ENCODE data around the gene SORBS2. TPM values are rescaled to one million over a fixed set of nuclear protein-coding genes. Genes with fewer than 3 reads are reported as not detected.

The SORBS2 gene
- total and polyA plus RNA-seq, 2 donors (not counting 3 experiments of a cell fraction or from before 2014, with no cell fraction given) = 69.8 to 82.5 TPM

GRCh38 chr4:185711726-185712125, 100.3 kb downstream of the SORBS2 start:
- dilution Hi-C loops (cut with MboI; ENCODE audit: extremely low pct_ligation_motif_present, low sequenced_read_pairs) = no loop called here
- FAIRE-seq = no peak
- CTCF ChIA-PET = interaction anchor here (0.6 to 1.8 kb wide), 5 partner anchors 17 to 326 kb away, joined by 3 to 5 read pairs (median 4); no protein-coding TSS in a partner anchor

DNA sequence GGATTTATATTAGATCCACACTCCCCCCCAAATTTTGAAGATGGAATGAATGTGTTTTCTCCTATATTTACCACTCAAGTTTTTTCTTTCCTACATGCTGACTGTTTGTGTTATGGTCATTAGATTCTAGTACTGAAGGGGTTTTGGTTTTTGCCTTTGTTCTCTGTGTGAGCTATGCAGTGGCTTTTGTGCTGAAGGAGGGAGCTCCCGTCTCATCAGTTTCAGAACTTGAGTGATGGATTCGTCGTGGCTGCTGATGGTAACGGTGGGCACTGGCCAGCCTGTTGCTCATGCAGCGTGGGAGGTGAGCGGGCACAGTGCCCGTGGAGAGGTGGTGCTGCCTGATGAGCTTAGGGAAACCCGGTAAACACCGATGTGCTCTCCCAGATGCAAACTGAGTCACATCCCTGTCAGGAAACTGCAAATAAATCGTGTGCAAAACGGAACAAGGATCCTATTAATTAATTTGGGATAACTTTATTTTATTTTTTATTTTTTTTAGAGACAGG, 101.5 kb downstream of the SORBS2 start:
- Histone ChIP-seq H3K9ac (replicated peaks; ENCODE audit: extremely low read depth, insufficient read depth, low read length) (no peak overlapping the region), H3K4me2 (ENCODE audit: insufficient read depth, low read length) (no peak overlapping the region), H3K27me3 (ENCODE audit: control insufficient read depth in 2 of 2, insufficient read depth in 2 of 2, low read length in 2 of 2) (no peaks in the 10 kb centered on the region), H4K20me1 (replicated peaks; ENCODE audit: control insufficient read depth, extremely low read depth, insufficient read depth, low read length) (no peaks in the 10 kb centered on the region), H2AFZ (ENCODE audit: low read depth, low read length) (no peak overlapping the region), H3K9me1 (replicated peaks; ENCODE audit: control insufficient read depth, extremely low read depth, insufficient read depth, low read length) (no peaks in the 10 kb centered on the region), H3K79me2 (ENCODE audit: control insufficient read depth, insufficient read depth, low read length) (no peaks in the 10 kb centered on the region), H3K9me3 (replicated peaks; ENCODE audit: control insufficient read depth, insufficient read depth, low read length) (no peaks in the 10 kb centered on the region), H3K27ac (ENCODE audit: insufficient read depth, low read depth, low read length) (peak overlapping the region; percentile 39), H3K4me1 (ENCODE audit: control insufficient read depth, extremely low read depth, insufficient read depth, low read length) (peaks cover 57% of the 10 kb centered on the region), H3K36me3 (ENCODE audit: control insufficient read depth in 2 of 2, extremely low read depth in 1 of 2, insufficient read depth in 2 of 2, low read length in 2 of 2) (no peaks in the 10 kb centered on the region), H3K4me3 (replicated peaks in 1 of 3; ENCODE audit: insufficient read depth in 1 of 3, low read depth in 1 of 3, low read length in 3 of 3) (no peak overlapping the region)
- no TSS peak for BruUV-seq (replicated peaks)
- FAIRE-seq (peak; percentile 37), DNase-seq (ENCODE audit: low read depth, low spot score) (no peak)
- dilution Hi-C loops (cut with MboI; ENCODE audit: extremely low pct_ligation_motif_present, low sequenced_read_pairs) (no loop called here), intact Hi-C loops (cut with micrococcal nuclease) (no loop called here)
- POLR2A ChIA-PET = no interaction called here
- TF ChIP-seq CTCF (IDR thresholded peaks at IDR 0.05; ENCODE audit: extremely low read depth in 1 of 2, insufficient read depth in 1 of 2, low read depth in 1 of 2, low read length in 2 of 2) (no peak), FOS (IDR thresholded peaks at IDR 0.05; ENCODE audit: borderline replicate concordance, insufficient read depth, low read length) (no peak), POLR2A (IDR thresholded peaks at IDR 0.05; ENCODE audit: low read depth, low read length) (no peak), EZH2 (IDR thresholded peaks at IDR 0.05; ENCODE audit: borderline replicate concordance, low read depth, low read length, severe bottlenecking) (no peak), GATA2 (IDR thresholded peaks at IDR 0.05; ENCODE audit: insufficient read depth, insufficient read length, low read depth, low read length) (no peak), JUN (IDR thresholded peaks at IDR 0.05; ENCODE audit: borderline replicate concordance, insufficient read depth, insufficient read length, low read depth) (no peak), MYC (IDR thresholded peaks at IDR 0.05; ENCODE audit: low read depth, low read length) (no peak), POLR2AphosphoS5 (IDR thresholded peaks at IDR 0.05; ENCODE audit: insufficient read depth, low read depth, low read length) (no peak)
- TF ChIP-seq, protein P1, sequence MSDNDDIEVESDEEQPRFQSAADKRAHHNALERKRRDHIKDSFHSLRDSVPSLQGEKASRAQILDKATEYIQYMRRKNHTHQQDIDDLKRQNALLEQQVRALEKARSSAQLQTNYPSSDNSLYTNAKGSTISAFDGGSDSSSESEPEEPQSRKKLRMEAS (IDR thresholded peaks at IDR 0.05; ENCODE audit: insufficient read depth, insufficient read length) = no peak
- CTCF ChIA-PET = interaction anchor here (1.0 to 1.1 kb wide), 5 partner anchors 8 to 328 kb away, joined by 3 to 5 read pairs (median 4); no protein-coding TSS in a partner anchor

More at GRCh38 chr4:185711726-185712125, 100.3 kb downstream of the SORBS2 start:
- Histone ChIP-seq H3K9ac (replicated peaks; ENCODE audit: extremely low read depth, insufficient read depth, low read length) (no peak overlapping the region), H3K27me3 (ENCODE audit: control insufficient read depth in 2 of 2, insufficient read depth in 2 of 2, low read length in 2 of 2) (no peaks in the 10 kb centered on the region), H2AFZ (ENCODE audit: low read depth, low read length) (no peak overlapping the region), H3K27ac (ENCODE audit: insufficient read depth, low read depth, low read length) (peak overlapping the region; percentile 46), H3K9me1 (replicated peaks; ENCODE audit: control insufficient read depth, extremely low read depth, insufficient read depth, low read length) (no peaks in the 10 kb centered on the region), H3K4me3 (replicated peaks in 1 of 3; ENCODE audit: insufficient read depth in 1 of 3, low read depth in 1 of 3, low read length in 3 of 3) (no peak overlapping the region), H4K20me1 (replicated peaks; ENCODE audit: control insufficient read depth, extremely low read depth, insufficient read depth, low read length) (no peaks in the 10 kb centered on the region), H3K9me3 (replicated peaks; ENCODE audit: control insufficient read depth, insufficient read depth, low read length) (no peaks in the 10 kb centered on the region), H3K79me2 (ENCODE audit: control insufficient read depth, insufficient read depth, low read length) (no peaks in the 10 kb centered on the region), H3K36me3 (ENCODE audit: control insufficient read depth in 2 of 2, extremely low read depth in 1 of 2, insufficient read depth in 2 of 2, low read length in 2 of 2) (no peaks in the 10 kb centered on the region), H3K4me2 (ENCODE audit: insufficient read depth, low read length) (no peak overlapping the region), H3K4me1 (ENCODE audit: control insufficient read depth, extremely low read depth, insufficient read depth, low read length) (peaks cover 60% of the 10 kb centered on the region)
- BruUV-seq (replicated peaks) = no TSS peak
- TF ChIP-seq GATA2 (IDR thresholded peaks at IDR 0.05; ENCODE audit: insufficient read depth, insufficient read length, low read depth, low read length) (peak; percentile 64), FOS (IDR thresholded peaks at IDR 0.05; ENCODE audit: borderline replicate concordance, insufficient read depth, low read length) (no peak), MYC (IDR thresholded peaks at IDR 0.05; ENCODE audit: low read depth, low read length) (no peak), EZH2 (IDR thresholded peaks at IDR 0.05; ENCODE audit: borderline replicate concordance, low read depth, low read length, severe bottlenecking) (no peak), POLR2AphosphoS5 (IDR thresholded peaks at IDR 0.05; ENCODE audit: insufficient read depth, low read depth, low read length) (no peak)
- TF ChIP-seq, protein P1 (IDR thresholded peaks at IDR 0.05; ENCODE audit: insufficient read depth, insufficient read length) = no peak
- POLR2A ChIA-PET = no interaction called here
- DNase-seq (ENCODE audit: low read depth, low spot score) = peak; percentile 37
- intact Hi-C loops (cut with micrococcal nuclease) = no loop called here

Measured in endothelial cell of umbilical vein (primary cell).